GM18870 (cell line): ENCODE data around the gene COG5.
"Not testable (repeated sequence)": the region's sequence is repeated elsewhere in the genome, so short reads cannot be mapped to it uniquely, and the experiment has no call there.

Experiments
- ATAC-seq: cut with Tn5 transposase; IDR thresholded peaks from one replicate; pipeline ENCODE4 v1.9.1; 2021; ENCODE audit warnings: moderate library complexity; ENCODE audit not compliant: unreplicated experiment

The COG5 gene

GRCh38 chr7:107167483-107168232, 396.1 kb downstream of the COG5 start:
- ATAC-seq: no peak

- ATAC-seq: no peak
Measured at GRCh38 chr7:107166736-107167426, 396.8 kb downstream of the COG5 start.

GRCh38 chr7:107165341-107165740, 398.4 kb downstream of the COG5 start:
- no peak for ATAC-seq

GRCh38 chr7:107164092-107164491, 399.6 kb downstream of the COG5 start:
- no peak for ATAC-seq

GRCh38 chr7:107162475-107162874, 401.2 kb downstream of the COG5 start:
- ATAC-seq: no peak

GRCh38 chr7:107161415-107161814, 402.3 kb downstream of the COG5 start:
- no peak for ATAC-seq

GRCh38 chr7:107160389-107160788, 403.3 kb downstream of the COG5 start:
- ATAC-seq: no peak

- no peak for ATAC-seq
Measured at GRCh38 chr7:107158028-107158427, 405.7 kb downstream of the COG5 start.

GRCh38 chr7:107157091-107157490, 406.6 kb downstream of the COG5 start:
- ATAC-seq: no peak

- not testable (repeated sequence) for ATAC-seq
Measured at GRCh38 chr7:107155726-107156125, 408.0 kb downstream of the COG5 start.

GRCh38 chr7:107154826-107155225, 408.9 kb downstream of the COG5 start:
- ATAC-seq: no peak

GRCh38 chr7:107152011-107152410, 411.7 kb downstream of the COG5 start:
- no peak for ATAC-seq
